ENCODE data around the gene LRFN3.
A peak's percentile ranks its signal among the peaks of the same experiment; 100 is the strongest.
"Not testable (repeated sequence)": the region's sequence is repeated elsewhere in the genome, so short reads cannot be mapped to it uniquely, and the experiment has no call there.

Gene LRFN3

GRCh38 chr19:35905178-35905727 is 30.9 kb upstream of the LRFN3 start:
- no peak for DNase-seq

DNA sequence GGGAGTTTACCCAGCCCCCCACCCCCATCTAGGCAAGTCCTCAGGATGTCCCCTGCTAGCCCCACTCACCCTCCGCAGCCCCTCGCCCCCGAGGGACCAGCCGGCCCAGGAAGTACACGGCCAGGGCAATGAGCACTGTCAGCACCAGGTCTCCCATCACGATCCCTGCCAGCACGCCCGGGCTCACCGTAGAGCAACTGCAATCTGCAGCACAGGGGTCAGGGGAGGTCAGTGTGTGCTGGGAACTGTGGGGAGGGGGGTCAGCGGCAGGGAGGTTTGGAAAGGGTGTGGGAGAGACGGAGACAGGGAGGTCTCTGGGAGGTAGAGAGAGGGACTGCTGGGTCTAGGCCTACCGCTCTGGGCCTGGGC is 28.8 kb upstream of the LRFN3 start:
- DNase-seq = no peak

GRCh38 chr19:35908010-35908441 is 28.1 kb upstream of the LRFN3 start, which contains the start of gene TYROBP:
Gene TYROBP (minus strand): TSS chr19:35908295. CDS start chr19:35908228, 67 bp downstream.
- DNase-seq = no peak

DNA sequence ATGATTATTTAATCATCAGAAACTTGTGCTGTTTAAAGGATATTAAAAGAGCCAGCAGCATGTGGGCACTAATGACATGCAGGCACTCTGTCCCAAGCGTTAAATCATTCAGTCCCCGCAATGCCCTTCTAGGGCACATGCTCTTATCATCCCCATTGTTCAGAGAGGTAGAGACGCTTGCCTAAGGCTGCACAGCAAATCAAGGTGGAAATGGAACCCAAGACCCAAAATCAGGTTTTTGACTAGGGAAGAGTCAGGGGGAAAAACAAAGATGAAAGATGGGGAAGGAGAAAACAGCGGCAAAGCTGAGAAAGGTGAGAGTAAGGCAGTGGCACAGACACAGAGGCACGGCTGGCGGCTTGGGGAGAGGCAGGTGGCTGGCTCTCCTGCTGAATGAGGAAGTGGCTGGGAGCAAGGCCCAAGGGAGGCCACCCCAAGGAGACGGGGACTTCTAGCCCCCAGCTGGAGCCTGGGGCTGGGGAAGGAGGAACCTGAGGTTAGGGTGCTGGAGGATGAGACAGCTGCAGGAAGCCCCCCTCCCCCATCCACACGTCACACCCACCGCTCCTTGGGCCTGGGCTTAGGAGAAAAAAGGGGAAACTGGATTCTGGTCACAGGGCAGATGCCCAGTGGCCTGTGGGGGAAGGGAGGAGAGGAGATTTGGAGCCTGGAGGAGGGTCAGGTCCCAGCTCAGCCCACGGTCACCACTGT is 27.0 kb upstream of the LRFN3 start:
- no peak for DNase-seq

DNA sequence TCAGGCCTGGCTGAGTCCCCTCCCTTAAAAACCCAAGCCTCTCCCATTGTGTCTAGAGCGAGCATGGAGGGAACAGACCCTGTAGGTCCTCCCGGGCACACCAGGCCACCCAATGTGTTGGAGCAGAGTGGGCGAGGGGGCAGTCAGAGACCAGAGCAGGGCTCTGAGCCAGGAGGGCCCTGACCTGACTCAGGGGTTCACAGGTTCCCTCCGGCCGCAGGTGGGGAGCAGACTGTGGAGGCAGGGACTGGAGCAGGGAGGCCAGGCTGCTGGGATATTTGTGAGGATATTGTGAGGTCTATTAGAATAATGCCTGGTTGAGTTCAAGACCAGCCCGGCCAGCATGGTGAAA is 26.5 kb upstream of the LRFN3 start:
- no peak for DNase-seq

DNA sequence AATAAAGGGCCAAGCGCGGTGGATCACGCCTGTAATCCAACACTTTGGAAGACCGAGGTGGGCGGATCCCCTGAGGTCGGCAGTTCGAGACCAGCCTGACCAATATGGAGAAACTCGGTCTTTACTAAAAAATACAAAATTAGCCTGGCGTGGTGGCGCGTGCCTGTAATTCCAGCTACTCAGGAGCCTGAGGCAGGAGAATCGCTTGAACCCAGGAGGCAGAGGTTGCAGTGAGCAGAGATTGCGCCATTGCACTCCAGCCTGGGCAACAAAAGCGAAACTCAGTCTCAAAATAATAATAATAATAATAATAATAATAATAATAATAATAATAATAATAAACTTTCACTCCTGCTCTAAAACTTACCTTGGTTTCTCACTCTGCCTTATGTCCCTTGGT is 25.8 kb upstream of the LRFN3 start:
- not testable (repeated sequence) for DNase-seq

DNA sequence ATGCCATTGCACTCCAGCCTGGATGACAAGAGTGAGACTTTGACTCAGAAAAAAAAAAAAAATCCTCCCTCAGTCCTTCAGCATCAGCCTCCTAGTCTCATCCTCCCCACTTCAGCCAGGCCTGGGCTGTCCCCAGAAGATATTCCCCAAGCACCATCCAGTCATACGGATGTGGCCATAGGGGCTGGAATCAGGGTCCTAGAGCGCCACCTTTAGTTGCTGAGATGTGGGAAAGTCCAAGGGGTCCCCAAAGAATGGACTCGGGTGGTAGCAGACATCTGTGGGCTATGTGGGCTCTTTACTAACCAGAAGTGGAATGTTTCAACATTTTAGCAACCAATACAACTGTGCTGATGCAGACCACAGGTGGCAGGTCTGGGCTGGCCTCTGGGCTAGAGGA is 25.0 kb upstream of the LRFN3 start:
- DNase-seq = no peak

- DNase-seq = no peak
Observed at GRCh38 chr19:35911790-35912189, 24.4 kb upstream of the LRFN3 start.

- DNase-seq = no peak
Observed at GRCh38 chr19:35913589-35913988, 22.6 kb upstream of the LRFN3 start.

DNA sequence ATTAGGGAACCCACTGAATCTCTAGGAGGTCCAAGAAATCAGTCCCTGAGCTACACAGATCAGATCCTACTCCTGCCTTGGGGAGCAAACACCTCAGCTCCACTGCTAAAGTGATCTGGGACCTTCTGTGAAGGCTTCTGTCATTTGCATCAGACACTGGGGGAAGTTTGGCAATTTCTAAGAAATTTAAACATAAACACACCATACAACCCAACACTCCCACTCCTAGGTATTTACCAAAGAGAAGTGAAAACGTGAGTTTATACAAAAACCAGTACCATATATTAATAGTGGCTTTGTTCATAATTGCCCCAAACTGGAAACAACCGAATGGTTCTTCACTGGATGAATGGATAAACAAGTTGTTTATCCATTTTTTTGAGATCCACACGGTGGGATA is 20.7 kb upstream of the LRFN3 start:
- no peak for DNase-seq

DNA sequence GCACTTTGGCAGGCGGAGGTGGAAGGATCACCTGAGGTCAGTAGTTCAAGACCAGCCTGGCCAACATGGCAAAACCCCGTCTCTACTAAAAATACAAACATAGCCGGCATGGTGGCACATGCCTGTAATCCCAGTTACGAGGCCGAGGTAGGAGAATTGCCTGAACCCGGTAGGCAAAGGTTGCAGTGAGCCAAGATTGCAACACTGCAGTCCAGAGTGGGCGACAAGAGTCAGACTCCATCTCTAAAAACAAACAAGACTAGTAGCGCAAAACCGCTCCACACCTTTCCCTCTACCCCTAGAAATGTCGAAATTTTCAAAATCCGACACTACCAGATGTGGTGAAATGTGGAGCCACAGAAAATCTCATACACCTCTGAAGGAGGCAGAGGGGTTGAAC is 16.9 kb upstream of the LRFN3 start:
- DNase-seq = no peak

- no peak for DNase-seq
Observed at GRCh38 chr19:35921012-35921411, 15.2 kb upstream of the LRFN3 start.

- no peak for DNase-seq
Observed at GRCh38 chr19:35925501-35925900, 10.7 kb upstream of the LRFN3 start.

DNA sequence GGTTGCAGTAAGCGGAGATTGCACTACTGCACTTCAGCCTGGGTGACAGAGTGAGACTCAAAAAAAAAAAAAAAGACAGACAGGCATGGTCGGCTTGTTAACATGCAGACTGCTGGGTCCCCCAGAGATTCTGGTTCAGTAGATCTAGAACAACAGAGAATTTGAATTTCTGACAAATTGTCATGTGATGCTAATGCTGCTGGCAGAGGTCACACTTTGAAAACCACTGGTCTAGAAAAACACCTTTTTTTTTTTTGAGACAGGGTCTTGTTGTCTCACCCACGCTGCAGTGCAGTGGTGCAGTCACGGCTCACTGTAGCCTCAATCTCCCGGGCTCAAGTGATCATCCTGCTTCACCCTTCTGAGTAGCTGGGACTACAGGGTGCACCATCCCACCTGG is 7.7 kb upstream of the LRFN3 start:
- DNase-seq = no peak

DNA sequence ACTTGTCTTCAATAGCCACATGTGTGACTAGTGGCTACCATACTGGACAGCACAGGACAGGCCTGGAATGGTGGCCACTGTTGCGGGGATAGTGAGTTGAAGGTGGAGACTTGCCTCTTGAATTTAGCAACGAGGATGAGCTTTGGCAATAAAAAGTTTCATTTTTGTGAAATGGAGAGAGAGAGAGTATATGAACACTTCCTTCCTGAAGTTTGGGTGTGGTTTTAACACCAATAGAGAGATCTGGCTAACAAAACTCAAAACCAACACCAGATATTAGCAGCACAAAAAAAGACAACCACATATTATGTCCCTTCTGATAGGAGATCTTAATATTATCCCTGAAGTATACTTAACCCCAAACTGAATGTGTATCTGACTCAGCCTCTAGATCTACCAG is 6.3 kb upstream of the LRFN3 start:
- DNase-seq = no peak

DNA sequence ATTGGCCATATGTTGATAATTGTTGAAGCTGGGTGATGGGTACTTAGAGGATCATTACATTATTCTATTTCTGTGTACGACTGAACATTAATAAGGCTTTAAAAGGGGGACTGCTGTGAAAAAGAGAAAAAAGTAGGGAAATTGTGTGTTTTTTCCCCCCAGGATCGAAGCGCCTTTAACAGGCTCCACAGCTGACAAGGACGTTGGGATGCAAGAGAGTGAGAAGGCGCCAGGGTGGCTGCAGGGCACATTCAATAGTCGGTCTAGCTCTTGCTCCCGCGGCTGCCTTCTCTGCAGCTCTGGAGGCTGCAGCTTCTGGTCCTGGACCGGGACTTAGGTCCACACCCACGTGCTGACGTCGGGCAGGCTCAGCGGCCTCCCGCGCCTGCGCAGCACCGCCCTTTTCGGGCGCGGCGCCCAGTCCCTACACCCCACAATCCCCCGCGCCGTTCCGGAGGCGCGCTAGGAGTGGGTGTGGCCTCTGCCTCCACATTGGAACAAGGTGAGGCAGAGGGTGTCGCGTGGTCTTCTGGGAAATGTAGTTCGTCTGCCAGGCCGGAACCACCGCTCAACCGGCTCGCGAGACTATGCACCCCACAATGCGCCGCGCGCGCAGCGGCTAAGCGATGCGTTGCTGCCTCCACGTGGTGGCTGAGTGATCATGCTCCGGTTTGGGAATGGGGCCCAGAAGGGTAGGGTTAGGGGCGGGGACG is 4.9 kb upstream of the LRFN3 start:
- DNase-seq = peak; percentile 98 to 100 (median 99)

DNA sequence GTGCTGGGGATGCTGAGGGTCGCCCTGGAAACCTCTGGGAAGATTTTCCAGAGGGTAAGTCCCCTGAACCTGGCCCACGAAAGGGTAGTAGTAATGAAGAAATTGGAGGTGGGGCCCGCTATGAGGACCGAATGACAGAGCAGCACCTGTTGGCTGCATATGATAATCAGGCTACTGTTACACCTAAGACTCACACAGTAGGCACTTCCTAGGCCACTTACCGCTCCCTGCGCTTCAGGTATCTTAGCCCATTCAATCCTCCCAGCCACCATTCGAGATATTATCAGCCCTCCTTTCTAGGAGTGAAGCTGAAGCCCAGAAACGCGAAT is 4.3 kb upstream of the LRFN3 start:
- DNase-seq = no peak

GRCh38 chr19:35932291-35932936 is 3.8 kb upstream of the LRFN3 start:
- DNase-seq = no peak

DNA sequence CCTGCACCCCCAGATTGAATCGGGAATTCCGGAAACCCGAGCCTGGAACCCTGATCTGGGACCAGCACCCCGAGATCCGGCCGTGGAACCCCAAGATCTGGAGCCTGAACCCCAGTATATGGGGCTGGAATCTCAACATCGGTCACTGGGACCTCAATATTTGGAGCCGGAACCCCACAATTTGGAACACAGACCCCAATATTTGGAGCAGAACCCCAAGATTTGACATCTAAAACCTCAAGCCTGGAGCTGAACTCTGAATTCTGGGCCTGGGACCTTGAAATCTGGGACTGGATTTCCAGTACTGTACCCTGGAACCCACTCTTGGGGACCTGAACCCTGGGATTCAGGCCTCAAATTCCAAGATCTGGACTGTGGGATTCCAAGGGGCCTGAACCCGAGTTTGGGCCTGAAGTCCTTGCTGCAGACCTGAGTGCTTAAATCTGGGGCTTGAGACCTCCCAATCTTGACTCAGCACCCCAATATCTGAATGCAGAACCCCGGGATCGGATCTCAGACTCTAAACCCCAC is 629 bp downstream of the LRFN3 start:
- peak in 1 of 3 experiments; percentile 31 for DNase-seq

DNA sequence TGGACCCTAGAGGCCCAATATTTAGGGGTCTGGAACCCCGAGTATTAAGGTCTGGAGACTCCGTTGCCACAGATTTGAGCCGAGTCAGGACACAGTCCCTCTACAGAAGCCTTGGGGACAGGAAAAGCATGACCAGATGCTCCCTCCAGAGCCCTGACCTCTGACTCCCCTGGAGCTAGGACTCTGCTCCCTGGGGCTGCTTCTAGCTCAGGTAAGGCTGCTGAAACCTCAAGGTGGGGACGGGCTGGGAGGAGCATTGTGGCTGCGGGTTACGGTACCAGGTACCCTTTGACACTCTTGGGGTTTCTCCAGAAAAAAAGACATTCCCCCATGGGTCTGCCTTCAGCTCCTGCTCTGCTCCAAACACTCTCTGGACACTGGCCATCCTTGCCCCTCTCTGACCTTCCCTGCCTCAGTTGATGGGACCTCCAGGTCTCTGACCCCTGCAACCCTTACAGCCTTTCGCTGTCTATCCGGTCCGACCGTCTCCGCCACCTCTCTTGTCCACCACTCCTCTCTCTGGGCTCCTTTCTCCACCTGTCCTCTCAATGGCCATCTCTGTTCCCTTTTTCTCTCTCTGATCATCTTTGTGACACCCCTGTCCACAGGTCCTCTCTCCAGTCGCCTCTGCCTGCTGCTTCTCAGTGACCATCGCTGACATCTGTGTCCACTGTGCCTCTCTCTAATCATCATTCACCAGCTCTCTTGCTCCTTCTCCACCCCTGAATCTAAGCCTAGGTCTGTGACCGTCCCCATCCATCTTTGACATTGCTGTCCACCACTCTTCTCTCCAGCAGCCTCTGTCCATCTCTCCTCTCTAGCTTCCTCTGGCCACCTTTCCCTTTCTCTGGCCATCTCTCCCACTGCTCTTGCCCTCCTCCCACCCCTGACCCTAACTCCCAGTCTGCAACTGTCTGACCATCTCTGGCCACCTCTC is 1.4 kb downstream of the LRFN3 start:
- peak in 1 of 3 experiments; percentile 29 for DNase-seq

GRCh38 chr19:35938282-35939224 is 2.4 kb downstream of the LRFN3 start:
- DNase-seq = no peak

Measured in NCI-H1417 (cell line).